Colonic mucosa (tissue), 4 donors: ENCODE measurements around the gene ZSWIM6. TPM values are rescaled to one million over a fixed set of nuclear protein-coding genes. Genes with fewer than 3 reads are reported as not detected.

Experiments used
- DNase-seq: peaks from one replicate; pipeline ENCODE4 v3.0.0-alpha.2; 2020
- H3K27ac ChIP-seq: fragments of 200-600 bp; one replicate; pipeline ENCODE4 v1.8.0; 2021
- H3K27me3 ChIP-seq: fragments of 200-600 bp; one replicate; pipeline ENCODE4 v1.8.0; 2021
- H3K36me3 ChIP-seq: fragments of 200-600 bp; one replicate; pipeline ENCODE4 v1.8.0; 2021
- H3K4me1 ChIP-seq: fragments of 200-600 bp; one replicate; pipeline ENCODE4 v1.8.0; 2021; ENCODE audit warnings: mild to moderate bottlenecking
- H3K4me3 ChIP-seq: fragments of 200-600 bp; one replicate; pipeline ENCODE4 v1.8.0; 2021
- H3K9ac ChIP-seq, 2 donors: one replicate each; pipeline ENCODE4 v1.7.0; 2013; ENCODE audit warnings: control low read depth in 2 of 2, low read depth in 2 of 2, low read length in 2 of 2
- H3K9me3 ChIP-seq: fragments of 200-600 bp; one replicate; pipeline ENCODE4 v1.8.0; 2021
- CTCF ChIP-seq: fragments of 200-600 bp; IDR thresholded peaks from one replicate; pipeline ENCODE4 v1.8.0; 2022; ENCODE audit warnings: antibody characterized with exemption, mild to moderate bottlenecking
- intact Hi-C: fragments of 100-400 bp; cut with DNase I; formaldehyde crosslinking; loops from one replicate; pipeline ENCODE4 v1.14.1; 2022
- total RNA-seq, 2 donors: library from RNA; stranded (reverse); fragmentation: NEBNext Ultra II Directional in 1 of 2; extraction: Animal tissue kit (Norgen Biotek cat#: 25700) in 1 of 2; gene quantifications; one replicate each; pipeline ENCODE4 v1.2.1, GENCODE V29; 2021
- donor health status: healthy.
- donor health status: DM: no; HTN: no; CAD: no.
- donor health status: DM: no; HTN: no; CAD: no.

Gene ZSWIM6
- total RNA-seq, 2 donors from 2014 or later = 16.4 to 24.5 TPM

GRCh38 chr5:61534481-61535267 lies 202.6 kb downstream of the ZSWIM6 start:
- no peak for TF ChIP-seq CTCF
- Histone ChIP-seq H3K27me3 (no peaks in the 10 kb centered on the region), H3K27ac (no peak overlapping the region), H3K4me3 (no peak overlapping the region), H3K9me3 (no peaks in the 10 kb centered on the region), H3K36me3 (no peaks in the 10 kb centered on the region), H3K9ac (no peak overlapping the region), H3K4me1 (no peaks in the 10 kb centered on the region)
- no peak for DNase-seq
- intact Hi-C loops = no loop called here

- Histone ChIP-seq H3K9ac (no peak overlapping the region), H3K4me1 (no peaks in the 10 kb centered on the region), H3K9me3 (no peaks in the 10 kb centered on the region), H3K27ac (no peak overlapping the region), H3K36me3 (no peaks in the 10 kb centered on the region), H3K4me3 (no peak overlapping the region), H3K27me3 (no peaks in the 10 kb centered on the region)
- DNase-seq = no peak
- intact Hi-C loops = no loop called here
- no peak for TF ChIP-seq CTCF
These were observed 203.8 kb downstream of the ZSWIM6 start for GRCh38 chr5:61535828-61536227.

GRCh38 chr5:61536922-61537321 lies 204.9 kb downstream of the ZSWIM6 start:
- no peak for DNase-seq
- Histone ChIP-seq H3K9me3 (no peaks in the 10 kb centered on the region), H3K27me3 (no peaks in the 10 kb centered on the region), H3K36me3 (peaks cover 7% of the 10 kb centered on the region), H3K4me1 (no peaks in the 10 kb centered on the region), H3K27ac (no peak overlapping the region), H3K4me3 (no peak overlapping the region), H3K9ac (no peak overlapping the region)
- intact Hi-C loops = no loop called here
- no peak for TF ChIP-seq CTCF

GRCh38 chr5:61538722-61539501 lies 206.9 kb downstream of the ZSWIM6 start:
- intact Hi-C loops = no loop called here
- no peaks in the 10 kb centered on the region for H3K4me1 ChIP-seq
- no peak overlapping the region for H3K4me3 ChIP-seq
- no peaks in the 10 kb centered on the region for H3K9me3 ChIP-seq
- peaks cover 13% of the 10 kb centered on the region for H3K36me3 ChIP-seq
- no peak overlapping the region for H3K27ac ChIP-seq
- no peak for TF ChIP-seq CTCF
- H3K27me3 ChIP-seq = no peaks in the 10 kb centered on the region
- no peak overlapping the region for H3K9ac ChIP-seq
- DNase-seq = no peak

GRCh38 chr5:61549530-61549929 lies 217.5 kb downstream of the ZSWIM6 start:
- no peak for TF ChIP-seq CTCF
- Histone ChIP-seq H3K9ac (no peak overlapping the region), H3K9me3 (no peaks in the 10 kb centered on the region), H3K4me3 (no peak overlapping the region), H3K36me3 (no peaks in the 10 kb centered on the region), H3K27ac (no peak overlapping the region), H3K27me3 (no peaks in the 10 kb centered on the region), H3K4me1 (no peaks in the 10 kb centered on the region)
- intact Hi-C loops = no loop called here
- no peak for DNase-seq
